DMS 273 (cell line): ENCODE measurements around the gene CRHR2.

Experiments used
- DNase-seq: peaks from one replicate; lab custom pipeline; 2025; ENCODE audit not compliant: unreplicated experiment; lab: John Stamatoyannopoulos, UW

Gene CRHR2

DNA sequence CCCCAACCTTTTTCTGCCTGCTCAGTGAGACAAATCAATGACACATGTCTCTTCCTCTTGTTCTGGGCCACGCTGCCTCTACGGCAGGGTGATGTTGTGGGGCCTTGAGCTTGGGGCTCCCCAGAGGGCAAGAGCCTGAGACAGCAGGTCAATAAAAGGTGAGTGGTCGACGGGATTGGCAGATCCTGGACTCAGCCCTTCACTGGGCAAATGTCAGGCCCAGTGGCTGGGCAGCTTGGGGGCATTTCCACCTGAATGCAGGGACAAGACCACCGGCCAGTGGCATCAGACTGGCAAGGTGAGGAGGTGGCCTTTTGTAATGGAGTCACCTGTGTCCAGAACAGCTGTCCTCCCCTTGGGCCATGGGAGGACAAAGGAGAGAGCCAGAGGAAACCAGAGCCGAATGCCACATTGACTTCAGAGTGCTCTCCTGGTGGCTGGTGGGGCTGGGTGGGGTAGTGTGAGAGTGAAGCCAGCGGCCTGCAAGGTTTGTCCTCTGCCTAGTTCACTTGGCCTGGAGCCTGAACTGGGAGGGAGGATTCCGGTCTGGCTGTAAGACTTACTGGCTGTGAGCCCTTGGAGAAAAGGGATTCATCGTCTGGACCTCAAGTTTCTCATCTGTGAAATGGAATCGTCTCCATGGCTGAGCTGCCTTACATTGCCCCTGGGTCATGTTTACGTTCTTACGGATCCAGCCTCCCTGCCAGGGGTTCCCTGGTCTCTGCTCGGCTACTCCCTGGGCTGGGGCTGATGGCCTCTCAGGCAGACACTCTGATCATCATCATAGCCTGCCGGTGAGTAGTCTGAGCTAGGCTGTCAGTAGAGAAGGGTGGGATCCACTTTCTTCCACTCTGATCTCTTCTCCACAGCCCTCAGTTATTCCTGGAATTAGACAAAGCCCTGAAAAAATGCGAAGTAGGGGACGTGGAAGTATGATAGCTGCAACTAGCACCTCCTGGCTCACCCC lies 25.4 kb upstream of the CRHR2 start:
- DNase-seq, result no peak

GRCh38 chr7:30706908-30707307 lies 24.7 kb upstream of the CRHR2 start:
- no peak for DNase-seq

DNA sequence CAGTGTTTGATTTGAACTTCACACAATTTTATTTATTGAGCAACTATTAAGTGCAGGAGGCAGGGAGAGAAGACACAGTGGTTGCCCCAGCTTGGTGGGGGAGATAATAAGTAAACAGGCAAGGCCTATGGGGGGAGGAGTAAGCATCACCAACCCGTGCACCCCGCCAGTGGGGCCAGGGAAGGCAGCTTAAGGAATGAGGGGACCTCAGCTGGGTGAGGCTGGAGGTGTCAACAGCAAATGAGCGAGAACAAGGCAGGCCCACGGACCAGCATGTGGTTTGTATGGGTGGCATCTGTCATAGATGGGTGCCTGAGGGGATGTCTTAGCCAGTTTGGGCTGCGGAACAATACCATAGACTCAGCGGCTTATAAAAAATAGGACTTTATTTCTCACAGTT lies 24.1 kb upstream of the CRHR2 start:
- no peak for DNase-seq

DNA sequence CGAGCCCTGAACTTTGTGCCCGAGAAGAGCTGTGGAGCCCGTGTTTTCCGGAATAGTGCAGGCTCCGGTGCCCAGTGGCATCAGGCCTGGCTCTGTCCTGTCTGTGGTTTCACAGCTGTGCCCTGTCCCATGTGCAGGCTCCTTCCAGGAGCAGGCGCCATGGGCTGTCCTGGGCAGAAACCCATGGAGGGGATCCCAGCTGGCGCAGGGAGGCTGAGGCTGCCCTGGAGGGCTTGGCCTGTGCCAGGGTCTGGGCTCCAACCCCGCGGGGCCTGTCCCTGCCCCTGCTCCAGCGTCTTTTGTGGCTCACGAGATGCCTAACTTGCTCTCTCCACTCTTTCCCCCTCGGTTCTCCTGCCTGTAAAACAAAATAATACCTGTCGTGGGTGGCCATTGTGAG lies 23.3 kb upstream of the CRHR2 start:
- DNase-seq, result no peak

- no peak for DNase-seq
These were observed 22.8 kb upstream of the CRHR2 start for GRCh38 chr7:30705008-30705407.

GRCh38 chr7:30703756-30704155 lies 21.5 kb upstream of the CRHR2 start:
- DNase-seq, result peak; percentile 42

GRCh38 chr7:30702200-30702599 lies 19.9 kb upstream of the CRHR2 start:
- DNase-seq, result peak; percentile 66

- DNase-seq, result no peak
These were observed 18.7 kb upstream of the CRHR2 start for GRCh38 chr7:30700941-30701340.

GRCh38 chr7:30699706-30700495 lies 17.6 kb upstream of the CRHR2 start:
- DNase-seq, result peak; percentile 57

- DNase-seq, result no peak
These were observed 16.2 kb upstream of the CRHR2 start for GRCh38 chr7:30698481-30698880.

GRCh38 chr7:30697719-30698460 lies 15.6 kb upstream of the CRHR2 start:
- DNase-seq, result no peak

DNA sequence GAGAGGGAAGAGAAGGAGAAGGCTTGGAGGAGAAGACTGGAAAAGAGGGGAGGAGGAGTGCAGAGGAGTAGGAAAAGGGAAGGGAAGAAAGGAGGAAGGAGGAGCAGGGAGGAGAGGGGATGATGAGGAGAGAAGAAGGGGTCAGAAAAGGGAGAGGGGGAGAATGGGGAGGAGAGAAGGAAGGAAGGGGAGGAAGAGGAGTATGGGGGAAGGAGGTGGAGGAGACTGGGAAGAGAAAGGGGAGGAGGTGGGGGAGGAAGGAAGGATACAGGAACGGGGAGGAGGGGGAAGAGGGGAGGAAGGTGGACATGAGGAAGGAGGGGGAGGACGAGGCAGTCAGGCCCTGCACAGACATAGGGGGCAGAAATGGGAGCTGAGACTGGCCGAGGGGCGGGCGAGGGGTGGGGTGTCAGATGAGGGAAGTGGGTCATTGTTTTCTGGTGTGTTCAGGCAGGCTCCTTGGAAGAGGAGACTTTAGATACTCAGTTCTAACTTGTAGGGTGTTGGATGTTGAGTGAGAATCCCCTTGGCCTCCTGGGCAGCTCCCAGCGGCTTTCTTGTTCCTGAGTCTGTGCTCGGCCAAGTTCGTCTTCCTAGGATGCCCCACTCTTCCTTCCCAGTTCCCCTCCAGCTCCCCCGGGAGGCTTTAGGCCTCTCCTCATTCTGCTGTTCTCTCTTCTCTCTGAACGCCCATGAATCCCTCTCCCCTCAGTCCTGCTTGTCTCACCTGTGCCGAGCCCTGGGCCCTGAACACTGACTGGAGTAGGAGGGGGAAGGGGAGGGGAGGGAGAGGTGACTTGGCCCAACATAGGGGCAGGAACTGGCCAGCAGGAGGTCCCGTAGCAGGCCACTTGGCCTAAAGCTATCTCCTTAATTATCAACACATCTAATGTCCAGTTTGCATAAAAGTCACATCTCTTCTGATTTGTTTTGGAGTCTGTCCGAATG lies 12.8 kb upstream of the CRHR2 start:
- no peak for DNase-seq

DNA sequence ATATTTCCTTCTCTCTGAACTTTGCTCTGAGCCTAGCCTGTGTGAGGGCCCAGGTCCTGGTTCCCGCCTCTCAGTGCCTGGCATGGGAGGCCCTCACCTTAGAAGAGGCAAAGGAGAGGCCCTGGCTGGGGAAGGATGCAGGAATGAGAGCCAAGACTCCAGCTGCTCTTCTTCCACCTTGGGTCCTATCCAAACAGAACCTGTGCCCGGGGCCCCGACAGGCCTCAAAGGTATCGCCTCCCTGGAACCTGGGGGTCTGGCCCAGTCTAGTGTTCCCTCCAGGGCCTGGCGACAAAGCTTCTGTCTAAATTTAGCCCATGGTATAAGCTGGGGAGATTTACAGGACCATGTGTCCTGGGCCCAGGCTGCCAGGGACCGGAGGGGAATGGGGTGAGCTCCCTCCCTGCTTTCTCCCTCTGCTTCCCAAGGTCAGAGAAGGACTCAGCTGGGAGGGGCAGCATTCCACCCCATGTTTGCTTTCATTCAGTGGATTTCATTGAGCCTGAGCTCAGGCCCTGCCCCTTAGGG lies 12.0 kb upstream of the CRHR2 start:
- DNase-seq, result peak; percentile 45

GRCh38 chr7:30692882-30693281 lies 10.6 kb upstream of the CRHR2 start:
- DNase-seq, result no peak

- DNase-seq, result no peak
These were observed 10.2 kb upstream of the CRHR2 start for GRCh38 chr7:30692438-30692837.

DNA sequence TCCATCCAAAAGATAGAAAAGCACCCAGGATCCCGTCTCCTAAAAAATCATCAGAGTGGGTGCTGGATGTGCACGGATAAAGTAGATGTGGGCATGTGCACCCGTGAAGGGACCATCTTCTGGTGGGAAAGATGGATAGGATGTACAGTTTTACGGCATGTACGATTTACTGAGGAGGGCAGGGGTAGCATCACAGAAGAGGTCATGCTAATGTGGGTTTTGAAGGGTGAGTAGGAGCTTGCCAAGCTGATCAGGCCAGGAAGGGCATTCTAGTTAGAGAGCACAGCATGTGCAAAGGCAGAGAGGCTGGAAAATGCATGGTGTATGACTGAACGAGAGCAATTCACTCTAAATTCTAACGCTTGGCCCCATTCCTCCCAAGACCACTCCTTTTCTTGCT lies 7.8 kb upstream of the CRHR2 start:
- DNase-seq, result no peak

GRCh38 chr7:30688718-30689221 lies 6.5 kb upstream of the CRHR2 start:
- DNase-seq, result peak; percentile 45

- DNase-seq, result no peak
These were observed 5.3 kb upstream of the CRHR2 start for GRCh38 chr7:30687604-30688003.

GRCh38 chr7:30684351-30684750 lies 2.1 kb upstream of the CRHR2 start:
- no peak for DNase-seq

DNA sequence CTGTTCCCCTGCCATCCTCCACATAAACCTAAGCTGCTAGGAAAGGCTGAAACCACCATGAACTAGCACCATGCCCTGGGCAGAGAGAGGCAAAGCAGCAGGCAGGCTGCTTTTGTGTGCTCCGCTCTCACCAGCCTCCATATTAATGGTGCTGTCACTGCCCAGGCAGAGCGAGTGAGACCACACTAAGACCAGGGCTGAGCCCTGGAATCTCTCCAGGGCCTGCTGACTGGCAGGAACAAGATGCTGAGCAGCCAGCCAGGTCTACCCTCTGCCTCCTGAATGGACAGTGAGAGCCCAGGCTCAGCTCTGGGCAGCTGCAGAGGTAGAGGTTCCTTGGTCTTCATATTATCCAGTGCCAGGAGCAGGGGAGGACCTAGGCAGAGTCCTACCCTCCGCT lies 1.6 kb upstream of the CRHR2 start:
- no peak for DNase-seq
